Measurements from ENCODE around the gene ATP12A. TPM values are rescaled to one million over a fixed set of nuclear protein-coding genes. Genes with fewer than 3 reads are reported as not detected.

The ATP12A gene
- polyA plus RNA-seq, 2 of the 4 experiments (the other 2 are of a cell fraction), result not detected

DNA sequence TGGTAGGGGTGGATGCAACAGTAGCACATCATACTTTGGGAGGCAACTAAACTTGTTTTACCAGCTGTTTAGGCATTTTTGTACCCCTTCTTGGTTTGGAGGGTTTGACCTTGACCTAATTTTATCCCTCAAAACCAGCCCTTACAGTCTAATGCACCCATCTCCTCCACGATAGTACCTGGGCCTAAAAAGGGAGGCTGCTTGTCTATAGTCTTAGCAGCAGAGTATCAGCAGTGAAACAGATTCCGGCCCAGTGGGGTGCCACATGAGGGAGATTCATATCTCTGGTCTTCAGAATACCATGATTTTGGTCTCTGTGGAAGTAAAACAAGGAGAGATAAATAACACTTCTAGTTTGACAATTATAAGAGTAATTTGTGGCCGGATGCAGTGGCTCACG lies 39.5 kb upstream of the ATP12A start:
- ChIA-PET CTCF (interaction anchor here (0.6 kb wide), 1 partner anchor 190 kb away, joined by 3 read pairs; no protein-coding TSS in a partner anchor), POLR2A (no interaction called here)
- Histone ChIP-seq H3K4me3 (no peak overlapping the region), H3K9me3 (no peaks in the 10 kb centered on the region), H3K4me1 (no peaks in the 10 kb centered on the region), H3K27ac (no peak overlapping the region), H3K4me2 (no peak overlapping the region)
- TF ChIP-seq POLR2A (IDR thresholded peaks at IDR 0.05; ENCODE audit: low read length) (no peak), EP300 (IDR thresholded peaks at IDR 0.05) (no peak), FOSB (CRISPR knock-in tag; IDR thresholded peaks at IDR 0.05) (no peak), ZC3H11A (IDR thresholded peaks at IDR 0.05) (no peak), CBX8 (IDR thresholded peaks at IDR 0.05) (no peak), RNF2 (IDR thresholded peaks at IDR 0.05; ENCODE audit: borderline replicate concordance, low read depth) (no peak), MYC (IDR thresholded peaks at IDR 0.05; ENCODE audit: borderline replicate concordance, low read length) (no peak), HDAC2 (IDR thresholded peaks at IDR 0.05) (no peak), CEBPB (IDR thresholded peaks at IDR 0.05) (no peak), RARB (CRISPR knock-in tag; IDR thresholded peaks at IDR 0.05) (no peak)
- TF ChIP-seq, protein P1, sequence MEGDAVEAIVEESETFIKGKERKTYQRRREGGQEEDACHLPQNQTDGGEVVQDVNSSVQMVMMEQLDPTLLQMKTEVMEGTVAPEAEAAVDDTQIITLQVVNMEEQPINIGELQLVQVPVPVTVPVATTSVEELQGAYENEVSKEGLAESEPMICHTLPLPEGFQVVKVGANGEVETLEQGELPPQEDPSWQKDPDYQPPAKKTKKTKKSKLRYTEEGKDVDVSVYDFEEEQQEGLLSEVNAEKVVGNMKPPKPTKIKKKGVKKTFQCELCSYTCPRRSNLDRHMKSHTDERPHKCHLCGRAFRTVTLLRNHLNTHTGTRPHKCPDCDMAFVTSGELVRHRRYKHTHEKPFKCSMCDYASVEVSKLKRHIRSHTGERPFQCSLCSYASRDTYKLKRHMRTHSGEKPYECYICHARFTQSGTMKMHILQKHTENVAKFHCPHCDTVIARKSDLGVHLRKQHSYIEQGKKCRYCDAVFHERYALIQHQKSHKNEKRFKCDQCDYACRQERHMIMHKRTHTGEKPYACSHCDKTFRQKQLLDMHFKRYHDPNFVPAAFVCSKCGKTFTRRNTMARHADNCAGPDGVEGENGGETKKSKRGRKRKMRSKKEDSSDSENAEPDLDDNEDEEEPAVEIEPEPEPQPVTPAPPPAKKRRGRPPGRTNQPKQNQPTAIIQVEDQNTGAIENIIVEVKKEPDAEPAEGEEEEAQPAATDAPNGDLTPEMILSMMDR (IDR thresholded peaks at IDR 0.05), result no peak
- TF ChIP-seq, protein P2, sequence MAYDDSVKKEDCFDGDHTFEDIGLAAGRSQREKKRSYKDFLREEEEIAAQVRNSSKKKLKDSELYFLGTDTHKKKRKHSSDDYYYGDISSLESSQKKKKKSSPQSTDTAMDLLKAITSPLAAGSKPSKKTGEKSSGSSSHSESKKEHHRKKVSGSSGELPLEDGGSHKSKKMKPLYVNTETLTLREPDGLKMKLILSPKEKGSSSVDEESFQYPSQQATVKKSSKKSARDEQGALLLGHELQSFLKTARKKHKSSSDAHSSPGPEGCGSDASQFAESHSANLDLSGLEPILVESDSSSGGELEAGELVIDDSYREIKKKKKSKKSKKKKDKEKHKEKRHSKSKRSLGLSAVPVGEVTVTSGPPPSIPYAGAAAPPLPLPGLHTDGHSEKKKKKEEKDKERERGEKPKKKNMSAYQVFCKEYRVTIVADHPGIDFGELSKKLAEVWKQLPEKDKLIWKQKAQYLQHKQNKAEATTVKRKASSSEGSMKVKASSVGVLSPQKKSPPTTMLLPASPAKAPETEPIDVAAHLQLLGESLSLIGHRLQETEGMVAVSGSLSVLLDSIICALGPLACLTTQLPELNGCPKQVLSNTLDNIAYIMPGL (CRISPR knock-in tag; IDR thresholded peaks at IDR 0.05; ENCODE audit: borderline replicate concordance), result no peak
- FAIRE-seq (no peak), DNase-seq (ENCODE audit: low read depth in 1 of 2, low spot score in 1 of 2) (no peak), ATAC-seq (no peak)
- WGBS (ENCODE audit: missing lambda C conversion rate), result 47% methylated on average over 4 of the region's 4 CpGs

DNA sequence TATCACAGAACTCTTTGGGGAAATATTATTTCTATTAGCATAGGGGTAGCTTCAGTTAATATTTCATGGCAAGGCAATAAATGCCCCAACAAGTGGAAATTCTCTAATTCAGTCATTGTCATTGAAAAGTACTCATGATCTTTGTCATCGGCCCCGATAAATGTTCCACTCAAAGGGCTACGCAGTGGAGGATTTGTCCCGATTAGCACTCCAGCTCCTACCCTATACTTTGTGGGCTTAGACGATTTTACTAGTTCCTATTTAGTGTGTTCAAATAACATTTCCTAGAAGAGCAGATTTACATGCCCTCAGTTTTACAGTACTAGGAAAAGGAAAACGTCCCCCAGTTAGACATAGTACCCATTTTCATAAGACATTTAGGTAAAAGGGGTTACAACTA lies 38.0 kb upstream of the ATP12A start:
- Histone ChIP-seq H3K4me3 (no peak overlapping the region), H3K4me1 (no peaks in the 10 kb centered on the region)

DNA sequence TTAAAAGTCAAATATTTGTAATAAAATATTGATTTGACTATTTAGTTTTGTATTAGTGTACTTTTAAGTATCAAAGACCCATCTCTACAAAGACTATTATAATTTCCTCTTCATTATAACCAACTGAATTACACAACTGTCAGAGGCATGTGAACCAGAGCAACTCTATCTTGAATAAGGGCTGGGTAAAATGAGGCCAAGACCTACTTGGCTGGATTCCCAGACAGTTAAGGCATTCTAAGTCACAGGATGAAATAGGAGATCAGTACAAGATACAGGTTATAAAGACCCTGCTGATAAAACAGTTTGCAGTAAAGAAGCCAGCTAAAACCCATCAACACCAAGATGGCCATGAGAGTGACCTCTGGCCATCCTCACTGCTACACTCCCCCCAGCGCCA lies 36.2 kb upstream of the ATP12A start:
- Histone ChIP-seq H3K27ac (no peak overlapping the region), H3K4me3 (no peak overlapping the region), H3K4me2 (no peak overlapping the region), H3K4me1 (no peaks in the 10 kb centered on the region), H3K9me3 (no peaks in the 10 kb centered on the region)
- ATAC-seq (no peak), FAIRE-seq (no peak), DNase-seq (ENCODE audit: low read depth in 1 of 2, low spot score in 1 of 2) (no peak)
- 0% methylated on average over 1 of the region's 1 CpG for WGBS (ENCODE audit: missing lambda C conversion rate)
- TF ChIP-seq NFE2L2 (conservative IDR thresholded peaks at IDR 0.05; ENCODE audit: low read length) (no peak), MAZ (IDR thresholded peaks at IDR 0.05; ENCODE audit: borderline replicate concordance, low read depth, low read length) (no peak), JUNB (IDR thresholded peaks at IDR 0.05) (no peak), PHF8 (IDR thresholded peaks at IDR 0.05; ENCODE audit: borderline replicate concordance, low read depth) (no peak), ZNF302 (CRISPR knock-in tag; IDR thresholded peaks at IDR 0.05) (no peak), NPAS2 (CRISPR knock-in tag; IDR thresholded peaks at IDR 0.05; ENCODE audit: borderline replicate concordance) (no peak), SREBF2 (IDR thresholded peaks at IDR 0.05) (no peak), MAFK (IDR thresholded peaks at IDR 0.05; ENCODE audit: partially characterized antibody) (no peak), POLR2A (IDR thresholded peaks at IDR 0.05; ENCODE audit: low read length) (no peak), RARB (CRISPR knock-in tag; IDR thresholded peaks at IDR 0.05) (no peak), JUN (IDR thresholded peaks at IDR 0.05) (no peak), EHMT2 (IDR thresholded peaks at IDR 0.05; ENCODE audit: low read depth) (no peak), HDAC2 (IDR thresholded peaks at IDR 0.05) (no peak)
- TF ChIP-seq, protein P3, sequence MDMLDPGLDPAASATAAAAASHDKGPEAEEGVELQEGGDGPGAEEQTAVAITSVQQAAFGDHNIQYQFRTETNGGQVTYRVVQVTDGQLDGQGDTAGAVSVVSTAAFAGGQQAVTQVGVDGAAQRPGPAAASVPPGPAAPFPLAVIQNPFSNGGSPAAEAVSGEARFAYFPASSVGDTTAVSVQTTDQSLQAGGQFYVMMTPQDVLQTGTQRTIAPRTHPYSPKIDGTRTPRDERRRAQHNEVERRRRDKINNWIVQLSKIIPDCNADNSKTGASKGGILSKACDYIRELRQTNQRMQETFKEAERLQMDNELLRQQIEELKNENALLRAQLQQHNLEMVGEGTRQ (IDR thresholded peaks at IDR 0.05), result no peak
- TF ChIP-seq, protein P4, sequence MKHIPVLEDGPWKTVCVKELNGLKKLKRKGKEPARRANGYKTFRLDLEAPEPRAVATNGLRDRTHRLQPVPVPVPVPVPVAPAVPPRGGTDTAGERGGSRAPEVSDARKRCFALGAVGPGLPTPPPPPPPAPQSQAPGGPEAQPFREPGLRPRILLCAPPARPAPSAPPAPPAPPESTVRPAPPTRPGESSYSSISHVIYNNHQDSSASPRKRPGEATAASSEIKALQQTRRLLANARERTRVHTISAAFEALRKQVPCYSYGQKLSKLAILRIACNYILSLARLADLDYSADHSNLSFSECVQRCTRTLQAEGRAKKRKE (CRISPR knock-in tag; IDR thresholded peaks at IDR 0.05; ENCODE audit: low read depth), result no peak
- TF ChIP-seq, protein P5, sequence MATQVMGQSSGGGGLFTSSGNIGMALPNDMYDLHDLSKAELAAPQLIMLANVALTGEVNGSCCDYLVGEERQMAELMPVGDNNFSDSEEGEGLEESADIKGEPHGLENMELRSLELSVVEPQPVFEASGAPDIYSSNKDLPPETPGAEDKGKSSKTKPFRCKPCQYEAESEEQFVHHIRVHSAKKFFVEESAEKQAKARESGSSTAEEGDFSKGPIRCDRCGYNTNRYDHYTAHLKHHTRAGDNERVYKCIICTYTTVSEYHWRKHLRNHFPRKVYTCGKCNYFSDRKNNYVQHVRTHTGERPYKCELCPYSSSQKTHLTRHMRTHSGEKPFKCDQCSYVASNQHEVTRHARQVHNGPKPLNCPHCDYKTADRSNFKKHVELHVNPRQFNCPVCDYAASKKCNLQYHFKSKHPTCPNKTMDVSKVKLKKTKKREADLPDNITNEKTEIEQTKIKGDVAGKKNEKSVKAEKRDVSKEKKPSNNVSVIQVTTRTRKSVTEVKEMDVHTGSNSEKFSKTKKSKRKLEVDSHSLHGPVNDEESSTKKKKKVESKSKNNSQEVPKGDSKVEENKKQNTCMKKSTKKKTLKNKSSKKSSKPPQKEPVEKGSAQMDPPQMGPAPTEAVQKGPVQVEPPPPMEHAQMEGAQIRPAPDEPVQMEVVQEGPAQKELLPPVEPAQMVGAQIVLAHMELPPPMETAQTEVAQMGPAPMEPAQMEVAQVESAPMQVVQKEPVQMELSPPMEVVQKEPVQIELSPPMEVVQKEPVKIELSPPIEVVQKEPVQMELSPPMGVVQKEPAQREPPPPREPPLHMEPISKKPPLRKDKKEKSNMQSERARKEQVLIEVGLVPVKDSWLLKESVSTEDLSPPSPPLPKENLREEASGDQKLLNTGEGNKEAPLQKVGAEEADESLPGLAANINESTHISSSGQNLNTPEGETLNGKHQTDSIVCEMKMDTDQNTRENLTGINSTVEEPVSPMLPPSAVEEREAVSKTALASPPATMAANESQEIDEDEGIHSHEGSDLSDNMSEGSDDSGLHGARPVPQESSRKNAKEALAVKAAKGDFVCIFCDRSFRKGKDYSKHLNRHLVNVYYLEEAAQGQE (IDR thresholded peaks at IDR 0.05), result no peak
- POLR2A ChIA-PET, result no interaction called here
- CTCF ChIA-PET, result interaction anchor here (1.1 to 1.9 kb wide), 2 partner anchors 16 to 28 kb away, joined by 3 to 4 read pairs; no protein-coding TSS in a partner anchor

More for the DNA sequence above, 38.0 kb upstream of the ATP12A start:
- H3K4me2 ChIP-seq, result no peak overlapping the region
- no peak for FAIRE-seq
- no peak overlapping the region for H3K27ac ChIP-seq
- POLR2A ChIA-PET, result no interaction called here
- no peaks in the 10 kb centered on the region for H3K9me3 ChIP-seq
- DNase-seq (ENCODE audit: low read depth in 1 of 2, low spot score in 1 of 2), result no peak
- WGBS (ENCODE audit: missing lambda C conversion rate), result 61% methylated on average over 6 of the region's 6 CpGs
- no peak for ATAC-seq
- TF ChIP-seq RAD21 (conservative IDR thresholded peaks at IDR 0.05 in 1 of 2, IDR thresholded peaks at IDR 0.05 in 1 of 2) (no peak), HOXB5 (CRISPR knock-in tag; IDR thresholded peaks at IDR 0.05) (no peak), FOXS1 (CRISPR knock-in tag; IDR thresholded peaks at IDR 0.05) (no peak), POLR2AphosphoS2 (conservative IDR thresholded peaks at IDR 0.05; ENCODE audit: low read length) (no peak), SREBF2 (IDR thresholded peaks at IDR 0.05) (no peak), EHMT2 (IDR thresholded peaks at IDR 0.05; ENCODE audit: low read depth) (no peak)
- CTCF ChIA-PET, result interaction anchor here (0.8 kb wide), 1 partner anchor 14 kb away, joined by 3 read pairs; no protein-coding TSS in a partner anchor
